HUES6 (cell line): Measurements from ENCODE around the gene FADS6.
A peak's percentile ranks its signal among the peaks of the same experiment; 100 is the strongest.

Experiments used
- H3K27ac ChIP-seq: 2 replicates; pipeline ENCODE4 v1.7.0; 2013; ENCODE audit warnings: low read depth, mild to moderate bottlenecking, low read length, inconsistent platforms
- H3K27me3 ChIP-seq: 2 replicates; pipeline ENCODE4 v1.6.1; 2013; ENCODE audit warnings: low read length; ENCODE audit not compliant: control insufficient read depth, insufficient read depth
- H3K36me3 ChIP-seq: 2 replicates; pipeline ENCODE4 v1.6.1; 2013; ENCODE audit warnings: low read length; ENCODE audit not compliant: control insufficient read depth, insufficient read depth
- H3K4me1 ChIP-seq: 2 replicates; pipeline ENCODE4 v1.6.1; 2013; ENCODE audit warnings: low read length; ENCODE audit not compliant: control insufficient read depth, insufficient read depth
- H3K4me3 ChIP-seq: 2 replicates; pipeline ENCODE4 v1.5.1; 2013; ENCODE audit warnings: low read depth, low read length
- H3K9ac ChIP-seq: one replicate; pipeline ENCODE4 v1.6.1; 2013; ENCODE audit warnings: mild to moderate bottlenecking, low read length
- H3K9me3 ChIP-seq: 2 replicates; pipeline ENCODE4 v1.6.1; 2013; ENCODE audit warnings: low read depth, low read length; ENCODE audit not compliant: control insufficient read depth, insufficient read depth

Gene FADS6

DNA sequence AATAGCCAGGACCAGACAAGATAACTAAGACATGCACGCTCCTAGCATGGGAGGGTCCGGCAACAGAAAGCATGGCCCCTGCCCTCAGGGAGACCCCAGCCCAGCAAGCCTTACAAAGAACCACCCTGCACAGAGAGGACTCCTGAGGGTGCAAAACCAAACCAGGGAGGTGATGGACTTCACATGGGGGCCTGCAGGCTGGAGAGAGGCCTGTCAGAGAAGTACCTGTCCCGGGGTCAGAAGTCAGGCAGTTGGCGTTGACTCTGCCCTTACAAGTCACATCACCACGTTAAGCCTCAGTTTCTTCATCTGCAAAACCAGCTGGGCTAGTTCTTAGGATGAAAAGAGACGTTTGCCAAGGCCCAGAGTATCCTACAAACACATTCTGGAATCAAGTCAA is 35.4 kb upstream of the FADS6 start:
- Histone ChIP-seq H3K9ac (no peak overlapping the region), H3K36me3 (no peaks in the 10 kb centered on the region), H3K4me1 (peaks cover 8% of the 10 kb centered on the region; the same call in 1 of the 2 replicates), H3K27ac (no peak overlapping the region), H3K9me3 (no peaks in the 10 kb centered on the region), H3K27me3 (peaks cover 92% of the 10 kb centered on the region), H3K4me3 (no peak overlapping the region)

DNA sequence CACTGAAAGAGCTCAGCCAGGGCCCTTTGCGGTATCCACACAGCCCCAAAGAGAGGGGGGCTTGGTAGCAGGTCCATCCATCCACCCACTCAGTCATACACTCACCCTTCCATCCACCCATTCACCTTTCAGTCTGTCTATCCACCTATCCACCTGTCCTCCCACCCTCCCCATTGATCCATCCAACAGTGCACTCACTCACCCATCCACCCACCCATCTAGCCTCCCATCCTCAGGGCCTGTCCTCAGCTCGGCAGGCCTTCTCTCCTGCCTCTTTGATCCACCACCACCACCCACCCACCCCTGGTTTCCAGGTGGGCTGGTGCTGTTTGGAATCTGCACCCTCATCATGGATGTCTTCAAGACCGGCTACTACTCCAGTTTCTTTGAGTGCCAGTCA is 31.8 kb upstream of the FADS6 start:
- H3K36me3 ChIP-seq: no peaks in the 10 kb centered on the region
- H3K9ac ChIP-seq: no peak overlapping the region
- peaks cover 22% of the 10 kb centered on the region; the same call in 1 of the 2 replicates for H3K4me1 ChIP-seq
- no peak overlapping the region for H3K27ac ChIP-seq
- H3K27me3 ChIP-seq: peaks cover 94% of the 10 kb centered on the region
- no peak overlapping the region for H3K4me3 ChIP-seq
- H3K9me3 ChIP-seq: no peaks in the 10 kb centered on the region

GRCh38 chr17:74924250-74924948 is 31.0 kb upstream of the FADS6 start, which contains the start of gene OTOP2:
Gene OTOP2, plus strand, starts transcription at chr17:74924273. Its CDS starts 360 bp downstream, at chr17:74924633.
- Histone ChIP-seq H3K27me3 (peaks cover 90% of the 10 kb centered on the region), H3K36me3 (no peaks in the 10 kb centered on the region), H3K4me1 (peaks cover 24% of the 10 kb centered on the region; the same call in 1 of the 2 replicates), H3K9me3 (no peaks in the 10 kb centered on the region), H3K27ac (no peak within 1 kb of the TSS), H3K4me3 (peak within 1 kb of the TSS; percentile 59), H3K9ac (no peak within 1 kb of the TSS)

GRCh38 chr17:74923538-74924249 is 30.3 kb upstream of the FADS6 start:
- Histone ChIP-seq H3K27me3 (peaks cover 84% of the 10 kb centered on the region), H3K27ac (no peak overlapping the region), H3K9ac (no peak overlapping the region), H3K4me1 (peaks cover 24% of the 10 kb centered on the region; the same call in 1 of the 2 replicates), H3K4me3 (peak overlapping the region; percentile 59), H3K36me3 (no peaks in the 10 kb centered on the region), H3K9me3 (no peaks in the 10 kb centered on the region)

GRCh38 chr17:74922694-74923537 is 29.5 kb upstream of the FADS6 start, which contains the start of gene USH1G:
Gene USH1G, minus strand, starts transcription at chr17:74923255. Its CDS starts 182 bp downstream, at chr17:74923073.
- no peak within 1 kb of the TSS for H3K9ac ChIP-seq
- no peaks in the 10 kb centered on the region for H3K36me3 ChIP-seq
- peaks cover 79% of the 10 kb centered on the region for H3K27me3 ChIP-seq
- no peaks in the 10 kb centered on the region for H3K9me3 ChIP-seq
- peak within 1 kb of the TSS; percentile 59 for H3K4me3 ChIP-seq
- peaks cover 24% of the 10 kb centered on the region; the same call in 1 of the 2 replicates for H3K4me1 ChIP-seq
- no peak within 1 kb of the TSS for H3K27ac ChIP-seq

GRCh38 chr17:74922172-74922571 is 28.7 kb upstream of the FADS6 start:
- Histone ChIP-seq H3K4me1 (peaks cover 24% of the 10 kb centered on the region; the same call in 1 of the 2 replicates), H3K27ac (no peak overlapping the region), H3K4me3 (no peak overlapping the region), H3K27me3 (peaks cover 72% of the 10 kb centered on the region), H3K9me3 (no peaks in the 10 kb centered on the region), H3K9ac (no peak overlapping the region), H3K36me3 (no peaks in the 10 kb centered on the region)

- Histone ChIP-seq H3K27me3 (peaks cover 68% of the 10 kb centered on the region), H3K9ac (no peak overlapping the region), H3K4me3 (no peak overlapping the region), H3K27ac (no peak overlapping the region), H3K4me1 (peaks cover 24% of the 10 kb centered on the region; the same call in 1 of the 2 replicates), H3K9me3 (no peaks in the 10 kb centered on the region), H3K36me3 (no peaks in the 10 kb centered on the region)
These were observed 28.3 kb upstream of the FADS6 start for GRCh38 chr17:74921769-74922168.

- H3K9me3 ChIP-seq: no peaks in the 10 kb centered on the region
- H3K27ac ChIP-seq: no peak overlapping the region
- peaks cover 24% of the 10 kb centered on the region; the same call in 1 of the 2 replicates for H3K4me1 ChIP-seq
- no peak overlapping the region for H3K4me3 ChIP-seq
- H3K27me3 ChIP-seq: peaks cover 62% of the 10 kb centered on the region
- H3K9ac ChIP-seq: no peak overlapping the region
- no peaks in the 10 kb centered on the region for H3K36me3 ChIP-seq
These were observed 27.7 kb upstream of the FADS6 start for GRCh38 chr17:74921026-74921681.

DNA sequence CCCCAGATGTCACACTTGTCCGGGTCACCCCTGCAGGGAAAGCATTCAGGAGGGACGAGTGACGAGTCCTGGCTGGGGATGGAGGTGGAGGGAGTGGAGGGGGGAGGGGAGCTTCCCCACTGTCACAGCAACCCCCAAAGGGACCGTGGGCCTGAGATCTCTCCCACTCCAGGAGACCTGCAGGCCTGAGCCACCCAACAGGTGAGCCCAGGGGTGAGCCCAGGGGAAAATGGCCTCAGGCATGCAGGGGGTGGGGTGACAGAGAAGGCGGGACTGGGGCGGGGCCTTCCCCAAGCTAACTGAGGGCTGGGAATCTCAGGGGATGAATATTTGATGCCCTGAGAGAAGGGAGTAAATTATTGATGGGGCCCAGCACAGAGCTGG is 27.2 kb upstream of the FADS6 start:
- no peaks in the 10 kb centered on the region for H3K36me3 ChIP-seq
- H3K9me3 ChIP-seq: no peaks in the 10 kb centered on the region
- peaks cover 57% of the 10 kb centered on the region for H3K27me3 ChIP-seq
- peaks cover 24% of the 10 kb centered on the region; the same call in 1 of the 2 replicates for H3K4me1 ChIP-seq
- no peak overlapping the region for H3K4me3 ChIP-seq
- H3K9ac ChIP-seq: no peak overlapping the region
- H3K27ac ChIP-seq: no peak overlapping the region

GRCh38 chr17:74920306-74920620 is 26.8 kb upstream of the FADS6 start:
- Histone ChIP-seq H3K27ac (no peak overlapping the region), H3K9me3 (no peaks in the 10 kb centered on the region), H3K27me3 (peaks cover 53% of the 10 kb centered on the region), H3K4me1 (peaks cover 24% of the 10 kb centered on the region; the same call in 1 of the 2 replicates), H3K9ac (no peak overlapping the region), H3K36me3 (no peaks in the 10 kb centered on the region), H3K4me3 (no peak overlapping the region)
